Measurements from ENCODE around the gene ANKRD33B. TPM values are rescaled to one million over a fixed set of nuclear protein-coding genes. Genes with fewer than 3 reads are reported as not detected.
"Not testable (repeated sequence)": the region's sequence is repeated elsewhere in the genome, so short reads cannot be mapped to it uniquely, and the experiment has no call there.

ANKRD33B gene
- total RNA-seq, 1 experiment from 2014 or later, result 6.9 TPM

- Histone ChIP-seq H2BK15ac (ENCODE audit: low read depth, low read length) (no peak overlapping the region), H3K9me3 (ENCODE audit: control insufficient read depth, low read depth, low read length) (no peaks in the 10 kb centered on the region), H3K79me2 (ENCODE audit: insufficient read depth, low read length) (no peaks in the 10 kb centered on the region), H3K27me3 (ENCODE audit: insufficient read depth, low read length) (no peaks in the 10 kb centered on the region), H3T11ph (ENCODE audit: low read length) (no peak overlapping the region), H2BK20ac (ENCODE audit: low read depth, low read length, poor library complexity, severe bottlenecking) (no peak overlapping the region), H3K4me2 (ENCODE audit: insufficient read depth, insufficient read length, low read length) (no peak overlapping the region), H3K18ac (ENCODE audit: insufficient read length, low read depth, low read length) (no peak overlapping the region), H2BK5ac (ENCODE audit: insufficient read length, low read length) (no peak overlapping the region), H4K20me1 (ENCODE audit: control insufficient read depth, insufficient read depth, insufficient read length) (no peaks in the 10 kb centered on the region), H3K79me1 (ENCODE audit: insufficient read depth, low read depth, low read length, poor library complexity, severe bottlenecking) (no peaks in the 10 kb centered on the region), H4K91ac (ENCODE audit: insufficient read length, low read depth, low read length) (no peak overlapping the region), H3K4me1 (ENCODE audit: insufficient read depth, low read length) (peaks cover 8% of the 10 kb centered on the region; the same call in 1 of the 2 replicates), H2AFZ (ENCODE audit: low read length) (no peak overlapping the region), H3K23ac (ENCODE audit: insufficient read length, low read depth, low read length) (no peak overlapping the region), H2AK5ac (ENCODE audit: insufficient read length, low read length) (no peak overlapping the region), H3K9ac (ENCODE audit: extremely low read depth, insufficient read length, low read length) (no peak overlapping the region), H2BK120ac (ENCODE audit: low read depth, low read length, poor library complexity, severe bottlenecking) (no peak overlapping the region), H3K4ac (ENCODE audit: low read depth, low read length) (no peak overlapping the region), H4K8ac (replicated peaks; ENCODE audit: insufficient read length, low read depth, low read length) (no peak overlapping the region), H2BK12ac (ENCODE audit: insufficient read length, low read depth, low read length) (no peak overlapping the region), H3K14ac (ENCODE audit: insufficient read depth, low read length) (no peak overlapping the region), H4K5ac (ENCODE audit: insufficient read length, low read depth, low read length) (no peak overlapping the region), H3K56ac (ENCODE audit: insufficient read length, low read depth, low read length) (no peak overlapping the region), H3K27ac (ENCODE audit: insufficient read length, low read depth, low read length) (no peak overlapping the region), H3K23me2 (ENCODE audit: insufficient read length, low read depth, low read length, poor library complexity, severe bottlenecking) (no peaks in the 10 kb centered on the region)
- Mint-ChIP-seq H3K27me3 (ENCODE audit: low read depth) (no peaks in the 10 kb centered on the region), H3K27ac (no peak overlapping the region), H3K9me3 (no peaks in the 10 kb centered on the region), H3K4me1 (peaks cover 20 to 31% of the 10 kb centered on the region in 2 experiments), H3K4me3 (no peak overlapping the region), H3K36me3 (ENCODE audit: insufficient read depth in 1 of 3, low read depth in 3 of 3) (no peaks in the 10 kb centered on the region)
- no CpG with 5 or more reads among the region's 6 CpGs for WGBS (ENCODE audit: extremely low coverage, insufficient read length, low lambda C conversion rate)
- no peak for DNase-seq
- TF ChIP-seq, protein P1, sequence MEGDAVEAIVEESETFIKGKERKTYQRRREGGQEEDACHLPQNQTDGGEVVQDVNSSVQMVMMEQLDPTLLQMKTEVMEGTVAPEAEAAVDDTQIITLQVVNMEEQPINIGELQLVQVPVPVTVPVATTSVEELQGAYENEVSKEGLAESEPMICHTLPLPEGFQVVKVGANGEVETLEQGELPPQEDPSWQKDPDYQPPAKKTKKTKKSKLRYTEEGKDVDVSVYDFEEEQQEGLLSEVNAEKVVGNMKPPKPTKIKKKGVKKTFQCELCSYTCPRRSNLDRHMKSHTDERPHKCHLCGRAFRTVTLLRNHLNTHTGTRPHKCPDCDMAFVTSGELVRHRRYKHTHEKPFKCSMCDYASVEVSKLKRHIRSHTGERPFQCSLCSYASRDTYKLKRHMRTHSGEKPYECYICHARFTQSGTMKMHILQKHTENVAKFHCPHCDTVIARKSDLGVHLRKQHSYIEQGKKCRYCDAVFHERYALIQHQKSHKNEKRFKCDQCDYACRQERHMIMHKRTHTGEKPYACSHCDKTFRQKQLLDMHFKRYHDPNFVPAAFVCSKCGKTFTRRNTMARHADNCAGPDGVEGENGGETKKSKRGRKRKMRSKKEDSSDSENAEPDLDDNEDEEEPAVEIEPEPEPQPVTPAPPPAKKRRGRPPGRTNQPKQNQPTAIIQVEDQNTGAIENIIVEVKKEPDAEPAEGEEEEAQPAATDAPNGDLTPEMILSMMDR (conservative IDR thresholded peaks at IDR 0.05), result no peak
Observed at GRCh38 chr5:10604975-10605374, 41.1 kb downstream of the ANKRD33B start.

DNA sequence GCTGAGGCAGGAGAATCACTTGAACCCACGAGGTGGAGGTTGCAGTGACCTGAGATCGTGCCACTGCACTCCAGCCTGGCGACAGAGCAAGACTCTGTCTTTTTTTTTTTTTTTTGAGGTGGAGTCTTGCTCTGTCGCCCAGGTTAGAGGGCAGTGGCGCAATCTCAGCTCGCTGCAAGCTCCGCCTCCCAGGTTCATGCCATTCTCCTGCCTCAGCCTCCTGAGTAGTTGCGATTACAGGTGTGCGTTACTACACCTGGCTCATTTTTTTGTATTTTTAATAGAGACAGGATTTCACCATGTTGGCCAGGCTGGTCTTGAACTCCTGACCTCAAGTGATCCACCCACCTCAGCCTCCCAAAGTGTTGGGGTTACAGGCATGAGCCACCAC lies 42.8 kb downstream of the ANKRD33B start:
- not testable (repeated sequence) for DNase-seq; H2BK12ac ChIP-seq (ENCODE audit: insufficient read length, low read depth, low read length); H3T11ph ChIP-seq (ENCODE audit: low read length); H2AFZ ChIP-seq (ENCODE audit: low read length); H3K14ac ChIP-seq (ENCODE audit: insufficient read depth, low read length); H3K27me3 ChIP-seq (ENCODE audit: insufficient read depth, low read length); H4K8ac ChIP-seq (replicated peaks; ENCODE audit: insufficient read length, low read depth, low read length); H3K56ac ChIP-seq (ENCODE audit: insufficient read length, low read depth, low read length); H4K5ac ChIP-seq (ENCODE audit: insufficient read length, low read depth, low read length); H3K23me2 ChIP-seq (ENCODE audit: insufficient read length, low read depth, low read length, poor library complexity, severe bottlenecking); H3K79me2 ChIP-seq (ENCODE audit: insufficient read depth, low read length); H3K23ac ChIP-seq (ENCODE audit: insufficient read length, low read depth, low read length); H3K79me1 ChIP-seq (ENCODE audit: insufficient read depth, low read depth, low read length, poor library complexity, severe bottlenecking); H4K91ac ChIP-seq (ENCODE audit: insufficient read length, low read depth, low read length); H2BK120ac ChIP-seq (ENCODE audit: low read depth, low read length, poor library complexity, severe bottlenecking); H3K27ac Mint-ChIP-seq; H3K18ac ChIP-seq (ENCODE audit: insufficient read length, low read depth, low read length); H2BK20ac ChIP-seq (ENCODE audit: low read depth, low read length, poor library complexity, severe bottlenecking); H4K20me1 ChIP-seq (ENCODE audit: control insufficient read depth, insufficient read depth, insufficient read length); H3K36me3 Mint-ChIP-seq (ENCODE audit: insufficient read depth in 1 of 3, low read depth in 3 of 3); H3K9me3 ChIP-seq (ENCODE audit: control insufficient read depth, low read depth, low read length); H2BK15ac ChIP-seq (ENCODE audit: low read depth, low read length); H3K27me3 Mint-ChIP-seq (ENCODE audit: low read depth); H2BK5ac ChIP-seq (ENCODE audit: insufficient read length, low read length); H2AK5ac ChIP-seq (ENCODE audit: insufficient read length, low read length); H3K4ac ChIP-seq (ENCODE audit: low read depth, low read length); H3K9me3 Mint-ChIP-seq; H3K4me3 Mint-ChIP-seq; H3K27ac ChIP-seq (ENCODE audit: insufficient read length, low read depth, low read length); H3K9ac ChIP-seq (ENCODE audit: extremely low read depth, insufficient read length, low read length)
- Histone ChIP-seq H3K4me1 (ENCODE audit: insufficient read depth, low read length) (peaks cover 11% of the 10 kb centered on the region; the same call in 1 of the 2 replicates), H3K4me2 (ENCODE audit: insufficient read depth, insufficient read length, low read length) (peak overlapping the region; percentile 1)
- WGBS (ENCODE audit: extremely low coverage, insufficient read length, low lambda C conversion rate), result no CpG with 5 or more reads among the region's 9 CpGs
- H3K4me1 Mint-ChIP-seq, result peaks cover 21 to 31% of the 10 kb centered on the region in 2 experiments
